IMR-90 (cell line): ENCODE results near the gene CHN2. TPM values are rescaled to one million over a fixed set of nuclear protein-coding genes. Genes with fewer than 3 reads are reported as not detected.

Source experiments
- ATAC-seq: fragments of 200-7000 bp; cut with Tn5 transposase; 2 replicates; pipeline ENCODE4 v1.9.1; 2020; ENCODE audit warnings: low read depth, mild to moderate bottlenecking, moderate library complexity
- BruUV-seq: library from RNA; stranded (reverse); fragments of 400-500 nt; replicated peaks from 2 replicates; lab custom pipeline; 2021; lab: Mats Ljungman, UMichigan
- CTCF ChIA-PET: fragments of 300-600 bp; formaldehyde crosslinking; extraction: SDS; loops from one replicate; lab custom pipeline; 2021; ENCODE audit warnings: antibody characterized with exemption; lab: Yijun Ruan, JAX
- POLR2A ChIA-PET: fragments of 300-600 bp; sonication (Branson Sonifier 250); formaldehyde crosslinking; loops from one replicate; lab custom pipeline; 2022; ENCODE audit warnings: antibody characterized with exemption; ENCODE audit not compliant: unreplicated experiment; lab: Charles Lee
- DNase-seq: peaks from one replicate; pipeline ENCODE4 v3.0.0; 2013
- H2AFZ ChIP-seq: replicated peaks from 2 replicates; pipeline ENCODE3; 2013; ENCODE audit warnings: low read length, mild to moderate bottlenecking; ENCODE audit not compliant: poor library complexity
- H2AK5ac ChIP-seq: 2 replicates; pipeline ENCODE4 v1.6.1; 2013; ENCODE audit warnings: low read depth, low read length, inconsistent platforms
- H2AK9ac ChIP-seq: replicated peaks from 2 replicates; pipeline ENCODE3; 2013; ENCODE audit warnings: mild to moderate bottlenecking, low read depth, low read length, moderate library complexity; ENCODE audit not compliant: poor library complexity
- H2BK120ac ChIP-seq: 2 replicates; pipeline ENCODE4 v1.6.1; 2013; ENCODE audit warnings: low read depth, low read length, inconsistent platforms
- H2BK15ac ChIP-seq: 3 replicates; pipeline ENCODE4 v1.6.1; 2013; ENCODE audit warnings: low read depth, low read length, inconsistent platforms
- H2BK20ac ChIP-seq: 2 replicates; pipeline ENCODE4 v1.6.1; 2013; ENCODE audit warnings: low read depth, mild to moderate bottlenecking, inconsistent platforms, low read length, moderate library complexity
- H2BK5ac ChIP-seq: 2 replicates; pipeline ENCODE4 v1.6.1; 2013; ENCODE audit warnings: mild to moderate bottlenecking, low read depth, low read length, inconsistent platforms; ENCODE audit not compliant: poor library complexity, severe bottlenecking
- H3K14ac ChIP-seq: replicated peaks from 2 replicates; pipeline ENCODE4 v1.6.1; 2013; ENCODE audit warnings: low read depth, low read length, inconsistent platforms
- H3K18ac ChIP-seq: 2 replicates; pipeline ENCODE4 v1.6.1; 2013; ENCODE audit warnings: low read depth, low read length, control low read depth
- H3K23ac ChIP-seq: 2 replicates; pipeline ENCODE4 v1.6.1; 2013; ENCODE audit warnings: low read depth, low read length, inconsistent platforms
- H3K27ac ChIP-seq: 2 replicates; pipeline ENCODE4 v1.5.1; 2013; ENCODE audit warnings: mild to moderate bottlenecking, control low read depth, low read length; ENCODE audit not compliant: insufficient read depth
- H3K27me3 ChIP-seq: 2 replicates; pipeline ENCODE4 v1.6.1; 2013; ENCODE audit warnings: low read length; ENCODE audit not compliant: control insufficient read depth, insufficient read depth
- H3K36me3 ChIP-seq: 2 replicates; pipeline ENCODE4 v1.6.1; 2013; ENCODE audit warnings: low read length, mixed read lengths; ENCODE audit not compliant: control insufficient read depth, insufficient read depth
- H3K4ac ChIP-seq: 2 replicates; pipeline ENCODE4 v1.6.1; 2013; ENCODE audit warnings: low read depth, low read length, inconsistent platforms
- H3K4me1 ChIP-seq: 2 replicates; pipeline ENCODE4 v1.6.1; 2013; ENCODE audit warnings: low read length, mixed read lengths; ENCODE audit not compliant: control insufficient read depth, insufficient read depth
- H3K4me2 ChIP-seq: 2 replicates; pipeline ENCODE4 v1.6.1; 2013; ENCODE audit warnings: low read depth, mild to moderate bottlenecking, control low read depth, low read length, moderate library complexity
- H3K4me3 ChIP-seq: 2 replicates; pipeline ENCODE4 v1.5.1; 2013; ENCODE audit warnings: low read depth, mild to moderate bottlenecking, control low read depth, low read length, moderate library complexity; ENCODE audit not compliant: insufficient read depth
- H3K56ac ChIP-seq: 2 replicates; pipeline ENCODE4 v1.6.1; 2013; ENCODE audit warnings: low read length, inconsistent platforms; ENCODE audit not compliant: insufficient read depth; ENCODE audit errors: extremely low read depth
- H3K79me1 ChIP-seq, 2 experiments: 2 replicates each; pipeline ENCODE4 v1.6.1; 2013; ENCODE audit warnings: low read length in 2 of 2, inconsistent platforms in 1 of 2, low read depth in 1 of 2
- H3K9ac ChIP-seq: 2 replicates; pipeline ENCODE4 v1.6.1; 2013; ENCODE audit warnings: low read depth, low read length, control low read depth
- H3K9me1 ChIP-seq: 2 replicates; pipeline ENCODE4 v1.6.1; 2013; ENCODE audit warnings: low read length, inconsistent platforms; ENCODE audit not compliant: insufficient read depth
- H3K9me3 ChIP-seq: 2 replicates; pipeline ENCODE4 v1.6.1; 2013; ENCODE audit warnings: low read length; ENCODE audit not compliant: control insufficient read depth, insufficient read depth
- H4K20me1 ChIP-seq: 2 replicates; pipeline ENCODE4 v1.6.1; 2013; ENCODE audit warnings: low read length, inconsistent platforms; ENCODE audit not compliant: insufficient read depth
- H4K5ac ChIP-seq: 2 replicates; pipeline ENCODE4 v1.6.1; 2013; ENCODE audit warnings: mild to moderate bottlenecking, low read depth, low read length, control low read depth
- H4K8ac ChIP-seq, 2 experiments: 2 replicates each; pipeline ENCODE4 v1.6.1; 2013; ENCODE audit warnings: low read depth in 2 of 2, low read length in 2 of 2, control low read depth in 1 of 2, inconsistent platforms in 1 of 2
- H4K91ac ChIP-seq: 2 replicates; pipeline ENCODE4 v1.6.1; 2013; ENCODE audit warnings: low read depth, low read length, inconsistent platforms; ENCODE audit not compliant: insufficient read depth
- BHLHE40 ChIP-seq: fragments of 150-350 bp; IDR thresholded peaks from 2 replicates; pipeline ENCODE4 v1.6.1; 2016; ENCODE audit warnings: mild to moderate bottlenecking, low read depth, low read length
- CEBPB ChIP-seq: IDR thresholded peaks from 2 replicates; pipeline ENCODE4 v1.6.1; 2012; ENCODE audit warnings: low read depth, low read length, improper control_type of control experiment
- ELK1 ChIP-seq: fragments of 150-350 bp; IDR thresholded peaks from 2 replicates; pipeline ENCODE4 v1.6.1; 2016; ENCODE audit warnings: low read depth, mild to moderate bottlenecking, low read length, moderate library complexity, borderline replicate concordance
- FOS ChIP-seq: fragments of 150-350 bp; IDR thresholded peaks from 2 replicates; pipeline ENCODE4 v1.6.1; 2016; ENCODE audit warnings: low read depth, low read length
- MAFK ChIP-seq: IDR thresholded peaks from 2 replicates; pipeline ENCODE4 v1.6.1; 2012; ENCODE audit warnings: low read depth, low read length, improper control_type of control experiment
- MAZ ChIP-seq: IDR thresholded peaks from 2 replicates; pipeline ENCODE4 v1.6.1; 2012; ENCODE audit warnings: low read depth, mild to moderate bottlenecking, low read length, improper control_type of control experiment, moderate library complexity, borderline replicate concordance
- MXI1 ChIP-seq: IDR thresholded peaks from 2 replicates; pipeline ENCODE4 v1.6.1; 2012; ENCODE audit warnings: low read depth, mild to moderate bottlenecking, low read length, moderate library complexity, borderline replicate concordance
- NFE2L2 ChIP-seq: fragments of 150-350 bp; IDR thresholded peaks from 2 replicates; pipeline ENCODE4 v1.6.1; 2016; ENCODE audit warnings: low read depth, mild to moderate bottlenecking, low read length
- POLR2A ChIP-seq: IDR thresholded peaks from 2 replicates; pipeline ENCODE4 v1.6.1; 2012; ENCODE audit warnings: mild to moderate bottlenecking, low read depth, low read length
- RCOR1 ChIP-seq: IDR thresholded peaks from 2 replicates; pipeline ENCODE4 v1.6.1; 2012; ENCODE audit warnings: mild to moderate bottlenecking, low read length, improper control_type of control experiment; ENCODE audit not compliant: insufficient replicate concordance
- RFX5 ChIP-seq: IDR thresholded peaks from 2 replicates; pipeline ENCODE4 v1.8.0; 2012; ENCODE audit warnings: low read depth, mild to moderate bottlenecking, low read length, moderate library complexity
- USF2 ChIP-seq: fragments of 150-350 bp; IDR thresholded peaks from 2 replicates; pipeline ENCODE4 v1.6.1; 2017; ENCODE audit warnings: mild to moderate bottlenecking, antibody characterized with exemption, low read length, low read depth
- WGBS, 2 experiments: methylation state at CpG; one replicate each; pipeline versions ENCODE4 v1.1.5 to v1.1.7; 2013; ENCODE audit warnings: missing lambda C conversion rate in 2 of 2; ENCODE audit not compliant: insufficient read length in 1 of 2; ENCODE audit errors: extremely low coverage in 2 of 2; 5-methylcytosine and 5-hydroxymethylcytosine counted together
- dilution Hi-C: fragments of 300-500 bp; cut with HindIII; formaldehyde crosslinking; loops from one replicate; pipeline ENCODE4 v1.14.3; 2018; ENCODE audit warnings: low sequenced_read_pairs; ENCODE audit not compliant: unreplicated experiment
- in situ Hi-C: fragments of 300-500 bp; cut with MboI; formaldehyde crosslinking; loops from 3 replicates; pipeline ENCODE4 v1.14.3; 2019; ENCODE audit warnings: low sequenced_read_pairs, inconsistent platforms, mixed read lengths
- intact Hi-C: fragments of 100-400 bp; cut with micrococcal nuclease; formaldehyde crosslinking; loops from 2 replicates; pipeline ENCODE4 v1.10.0; 2022
- polyA plus RNA-seq, 3 experiments: library from polyadenylated mRNA; depleted of rRNA; stranded (reverse); fragments of >200 nt; gene quantifications; 2 replicates each; pipeline ENCODE4 v1.2.3, GENCODE V29; 2012; ENCODE audit warnings: low replicate concordance in 1 of 3
- total RNA-seq: library from RNA; depleted of rRNA; stranded (reverse); fragments of >200 nt; gene quantifications from 2 replicates; pipeline ENCODE4 v1.2.3, GENCODE V29; 2012

CHN2 gene
- total and polyA plus RNA-seq, 2 of the 4 experiments (the other 2 are of a cell fraction), result not detected

GRCh38 chr7:29325476-29325875, 130.9 kb downstream of the CHN2 start:
- Histone ChIP-seq H3K18ac (no peak overlapping the region), H4K20me1 (no peaks in the 10 kb centered on the region), H3K56ac (no peak overlapping the region), H3K4me2 (no peak overlapping the region), H3K79me1 (no peaks in the 10 kb centered on the region), H3K9me3 (no peaks in the 10 kb centered on the region), H3K27ac (no peak overlapping the region), H3K14ac (no peak overlapping the region), H2AK5ac (no peak overlapping the region), H2BK5ac (no peak overlapping the region), H2BK20ac (no peak overlapping the region), H3K23ac (no peak overlapping the region), H3K4ac (no peak overlapping the region), H4K8ac (no peak overlapping the region), H3K4me1 (no peaks in the 10 kb centered on the region), H2AK9ac (no peak overlapping the region), H3K9me1 (no peaks in the 10 kb centered on the region), H3K27me3 (no peaks in the 10 kb centered on the region), H3K9ac (no peak overlapping the region), H4K91ac (no peak overlapping the region), H4K5ac (no peak overlapping the region), H3K4me3 (no peak overlapping the region), H2BK120ac (no peak overlapping the region), H3K36me3 (no peaks in the 10 kb centered on the region), H2AFZ (no peak overlapping the region), H2BK15ac (no peak overlapping the region)
- intact Hi-C loops (no loop called here), dilution Hi-C loops (no loop called here), in situ Hi-C loops (no loop called here)
- ChIA-PET CTCF (no interaction called here), POLR2A (no interaction called here)
- TF ChIP-seq BHLHE40 (no peak), RCOR1 (no peak), MXI1 (no peak), FOS (no peak), ELK1 (no peak), POLR2A (no peak), MAFK (no peak), RFX5 (no peak), USF2 (no peak), NFE2L2 (no peak), MAZ (no peak), CEBPB (no peak)
- no peak for DNase-seq
- WGBS, 2 experiments, result no CpG with 5 or more reads among the region's 2 CpGs
- BruUV-seq, result no TSS peak
- ATAC-seq, result no peak
